ENCODE measurements around the gene SMS. TPM values are rescaled to one million over a fixed set of nuclear protein-coding genes. Genes with fewer than 3 reads are reported as not detected.

Gene SMS
- total and polyA plus RNA-seq, 2 of the 13 experiments (the other 11 are each of a cell fraction or from before 2014, with no cell fraction given) = 40.5 to 91.9 TPM

GRCh38 chrX:21986596-21986995, 46.1 kb downstream of the SMS start:
- DNase-seq (ENCODE audit: low spot score) (no peak), FAIRE-seq (no peak), ATAC-seq (no peak)
- Histone ChIP-seq H3K27me3 (ENCODE audit: control insufficient read depth in 1 of 2, insufficient read depth in 2 of 2, low read length in 2 of 2) (no peaks in the 10 kb centered on the region), H4K20me1 (ENCODE audit: insufficient read depth, low read length) (no peaks in the 10 kb centered on the region), H3K9ac (ENCODE audit: insufficient read depth, low read depth, low read length) (no peak overlapping the region), H3K4me1 (ENCODE audit: insufficient read depth, low read length) (no peaks in the 10 kb centered on the region), H3K79me2 (ENCODE audit: insufficient read depth, low read length) (no peaks in the 10 kb centered on the region), H2AFZ (ENCODE audit: low read length) (no peak overlapping the region), H3K36me3 (replicated peaks in 1 of 2; ENCODE audit: control insufficient read depth in 1 of 2, insufficient read depth in 2 of 2, low read length in 2 of 2) (peaks cover 0 to 18% of the 10 kb centered on the region in 2 experiments; a peak in 4 of 5 replicates), H3K4me2 (ENCODE audit: low read depth, low read length) (no peak overlapping the region), H3K4me3 (replicated peaks in 1 of 3; ENCODE audit: insufficient read depth in 1 of 3, low read depth in 2 of 3, low read length in 3 of 3) (no peak overlapping the region), H3K27ac (ENCODE audit: extremely low read length, insufficient read depth, low read length) (no peak overlapping the region), H3K9me3 (ENCODE audit: low read length) (no peaks in the 10 kb centered on the region)
- ChIA-PET POLR2A (no interaction called here), CTCF (ENCODE audit: low intra/inter-chr PET ratio, low total read pairs) (no interaction called here)
- no TSS peak for BruUV-seq (replicated peaks)
- no peak for TF ChIP-seq PCBP1 (IDR thresholded peaks at IDR 0.05; ENCODE audit: borderline replicate concordance, low read depth, low read length)
- no peak for TF ChIP-seq HHEX (CRISPR knock-in tag; IDR thresholded peaks at IDR 0.05)
- WGBS (ENCODE audit: low lambda C conversion rate) = no CpG with 5 or more reads among the region's 1 CpG
- intact Hi-C loops (cut with micrococcal nuclease; ENCODE audit: unreplicated experiment) (loop anchor here (5.0 kb wide), 1 partner anchor 151 kb away; no protein-coding TSS in a partner anchor), in situ Hi-C loops (cut with HindIII; ENCODE audit: extremely low pct_ligation_motif_present, low pct_unique_long_range_greater_than_20kb) (loop anchor here (25.0 kb wide), 1 partner anchor 201 kb away; no protein-coding TSS in a partner anchor)

DNA sequence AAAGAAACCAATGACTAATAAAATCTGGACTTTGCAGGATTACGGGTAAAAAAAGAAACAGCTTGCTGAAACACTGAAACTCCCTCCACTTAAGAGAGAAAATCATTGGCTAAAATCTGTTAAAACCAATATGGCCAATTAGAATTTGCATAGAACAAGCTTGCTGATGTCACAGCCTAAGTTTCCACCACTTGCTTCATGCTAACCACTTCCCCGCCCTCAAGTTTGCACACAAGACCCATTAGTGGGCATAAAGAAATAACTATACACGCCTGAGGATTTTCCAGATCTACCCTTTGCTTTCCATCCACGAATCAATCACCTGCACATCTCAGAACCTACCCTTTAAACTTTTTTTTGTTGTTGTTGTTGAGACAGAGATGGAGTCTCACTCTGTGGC, 48.9 kb downstream of the SMS start:
- no peak overlapping the region for H3K4me3 ChIP-seq (replicated peaks in 1 of 3; ENCODE audit: insufficient read depth in 1 of 3, low read depth in 2 of 3, low read length in 3 of 3)
- H2AFZ ChIP-seq (ENCODE audit: low read length) = no peak overlapping the region
- H3K36me3 ChIP-seq (replicated peaks in 1 of 2; ENCODE audit: control insufficient read depth in 1 of 2, insufficient read depth in 2 of 2, low read length in 2 of 2) = peaks cover 0 to 29% of the 10 kb centered on the region in 2 experiments; a peak in 4 of 5 replicates
- WGBS (ENCODE audit: low lambda C conversion rate) = 92% methylated on average over 4 of the region's 4 CpGs
- BruUV-seq (replicated peaks) = no TSS peak
- ChIA-PET POLR2A (no interaction called here), CTCF (ENCODE audit: low intra/inter-chr PET ratio, low total read pairs) (no interaction called here)
- H3K79me2 ChIP-seq (ENCODE audit: insufficient read depth, low read length) = no peaks in the 10 kb centered on the region
- no peaks in the 10 kb centered on the region for H3K27me3 ChIP-seq (ENCODE audit: control insufficient read depth in 1 of 2, insufficient read depth in 2 of 2, low read length in 2 of 2)
- TF ChIP-seq ZNF44 (CRISPR knock-in tag; IDR thresholded peaks at IDR 0.05) = no peak
- TF ChIP-seq TP53 (CRISPR knock-in tag; conservative IDR thresholded peaks at IDR 0.05) = no peak
- TF ChIP-seq, protein P1, sequence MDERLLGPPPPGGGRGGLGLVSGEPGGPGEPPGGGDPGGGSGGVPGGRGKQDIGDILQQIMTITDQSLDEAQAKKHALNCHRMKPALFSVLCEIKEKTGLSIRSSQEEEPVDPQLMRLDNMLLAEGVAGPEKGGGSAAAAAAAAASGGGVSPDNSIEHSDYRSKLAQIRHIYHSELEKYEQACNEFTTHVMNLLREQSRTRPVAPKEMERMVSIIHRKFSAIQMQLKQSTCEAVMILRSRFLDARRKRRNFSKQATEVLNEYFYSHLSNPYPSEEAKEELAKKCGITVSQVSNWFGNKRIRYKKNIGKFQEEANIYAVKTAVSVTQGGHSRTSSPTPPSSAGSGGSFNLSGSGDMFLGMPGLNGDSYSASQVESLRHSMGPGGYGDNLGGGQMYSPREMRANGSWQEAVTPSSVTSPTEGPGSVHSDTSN (CRISPR knock-in tag; IDR thresholded peaks at IDR 0.05) = no peak
- TF ChIP-seq EZH2 (conservative IDR thresholded peaks at IDR 0.05; ENCODE audit: low read depth, low read length) = no peak
- no peak for TF ChIP-seq ZNF883 (CRISPR knock-in tag; IDR thresholded peaks at IDR 0.05; ENCODE audit: not compliant biosample characterization)
- TF ChIP-seq RXRB (CRISPR knock-in tag; IDR thresholded peaks at IDR 0.05; ENCODE audit: borderline replicate concordance) = no peak
- intact Hi-C loops (cut with micrococcal nuclease; ENCODE audit: unreplicated experiment) (loop anchor here (5.0 kb wide), 1 partner anchor 148 kb away; no protein-coding TSS in a partner anchor), in situ Hi-C loops (cut with HindIII; ENCODE audit: extremely low pct_ligation_motif_present, low pct_unique_long_range_greater_than_20kb) (loop anchor here (25.0 kb wide), 1 partner anchor 198 kb away; no protein-coding TSS in a partner anchor)
- DNase-seq (ENCODE audit: low spot score) = no peak
- no peak overlapping the region for H3K4me2 ChIP-seq (ENCODE audit: low read depth, low read length)
- H3K27ac ChIP-seq (ENCODE audit: extremely low read length, insufficient read depth, low read length) = no peak overlapping the region
- H3K4me1 ChIP-seq (ENCODE audit: insufficient read depth, low read length) = no peaks in the 10 kb centered on the region
- H4K20me1 ChIP-seq (ENCODE audit: insufficient read depth, low read length) = no peaks in the 10 kb centered on the region
- H3K9ac ChIP-seq (ENCODE audit: insufficient read depth, low read depth, low read length) = no peak overlapping the region
- no peak for FAIRE-seq
- no peak for ATAC-seq
- H3K9me3 ChIP-seq (ENCODE audit: low read length) = no peaks in the 10 kb centered on the region

Measured in HepG2 (cell line).